LNCAP (cell line): ENCODE measurements around the gene LRRC34.

Source experiments
- CTCF ChIP-seq: fragments of 450-650 bp; IDR thresholded peaks from 2 replicates; pipeline ENCODE4 v1.5.1; 2017; ENCODE audit warnings: mild to moderate bottlenecking

The LRRC34 gene

GRCh38 chr3:169846458-169847193 lies 33.9 kb upstream of the LRRC34 start:
- TF ChIP-seq CTCF = no peak

GRCh38 chr3:169842960-169843359 lies 30.3 kb upstream of the LRRC34 start:
- no peak for TF ChIP-seq CTCF

- TF ChIP-seq CTCF = no peak
Measured at GRCh38 chr3:169841171-169841570, 28.5 kb upstream of the LRRC34 start.

GRCh38 chr3:169838511-169839030 lies 25.9 kb upstream of the LRRC34 start:
- no peak for TF ChIP-seq CTCF

GRCh38 chr3:169836942-169837275 lies 24.2 kb upstream of the LRRC34 start:
- TF ChIP-seq CTCF = no peak

- no peak for TF ChIP-seq CTCF
Measured at GRCh38 chr3:169836078-169836941, 23.6 kb upstream of the LRRC34 start.

GRCh38 chr3:169835533-169835932 lies 22.8 kb upstream of the LRRC34 start:
- TF ChIP-seq CTCF = no peak
